Body of pancreas (tissue), 4 donors: ENCODE results near the gene RAMP1.

Experiments
- POLR2A ChIP-seq, 3 donors: fragments of 450-650 bp; IDR thresholded peaks; one replicate each; pipeline ENCODE4 v1.6.1; 2016; ENCODE audit warnings: antibody characterized with exemption in 3 of 3, mild to moderate bottlenecking in 2 of 3
- TF ChIP-seq, protein P1 (sequence below), 7 experiments: fragments of 450-650 bp in 4 of 7; fragments of 200-600 bp in 3 of 7; sonication (generic) in 3 of 7; IDR thresholded peaks; one replicate each; pipeline ENCODE4 v1.5.1; 2016 to 2019; ENCODE audit warnings: antibody characterized with exemption in 7 of 7

DNA sequence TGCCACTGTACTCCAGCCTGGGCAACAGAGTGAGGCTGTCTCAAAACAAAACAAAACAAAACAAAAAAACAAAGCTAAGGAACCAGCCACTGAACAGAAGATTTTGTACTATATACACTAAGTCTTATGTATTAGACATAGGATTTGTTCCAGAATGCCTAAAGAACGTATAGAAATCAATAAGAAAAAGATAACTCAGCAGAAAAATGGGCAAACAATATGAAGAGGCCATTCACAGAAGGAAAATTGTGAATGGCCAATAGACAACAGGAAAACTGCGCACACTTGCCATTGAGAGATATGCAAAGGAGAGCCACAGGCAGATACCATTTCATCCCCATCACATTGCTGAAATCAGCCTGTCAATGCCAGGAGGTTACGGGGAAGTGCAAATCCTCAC is 92.5 kb downstream of the RAMP1 start:
- TF ChIP-seq POLR2A (IDR thresholded peaks at IDR 0.05): no peak
- TF ChIP-seq, protein P1, sequence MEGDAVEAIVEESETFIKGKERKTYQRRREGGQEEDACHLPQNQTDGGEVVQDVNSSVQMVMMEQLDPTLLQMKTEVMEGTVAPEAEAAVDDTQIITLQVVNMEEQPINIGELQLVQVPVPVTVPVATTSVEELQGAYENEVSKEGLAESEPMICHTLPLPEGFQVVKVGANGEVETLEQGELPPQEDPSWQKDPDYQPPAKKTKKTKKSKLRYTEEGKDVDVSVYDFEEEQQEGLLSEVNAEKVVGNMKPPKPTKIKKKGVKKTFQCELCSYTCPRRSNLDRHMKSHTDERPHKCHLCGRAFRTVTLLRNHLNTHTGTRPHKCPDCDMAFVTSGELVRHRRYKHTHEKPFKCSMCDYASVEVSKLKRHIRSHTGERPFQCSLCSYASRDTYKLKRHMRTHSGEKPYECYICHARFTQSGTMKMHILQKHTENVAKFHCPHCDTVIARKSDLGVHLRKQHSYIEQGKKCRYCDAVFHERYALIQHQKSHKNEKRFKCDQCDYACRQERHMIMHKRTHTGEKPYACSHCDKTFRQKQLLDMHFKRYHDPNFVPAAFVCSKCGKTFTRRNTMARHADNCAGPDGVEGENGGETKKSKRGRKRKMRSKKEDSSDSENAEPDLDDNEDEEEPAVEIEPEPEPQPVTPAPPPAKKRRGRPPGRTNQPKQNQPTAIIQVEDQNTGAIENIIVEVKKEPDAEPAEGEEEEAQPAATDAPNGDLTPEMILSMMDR (IDR thresholded peaks at IDR 0.05): no peak
